ENCODE measurements around the gene DLG2. TPM values are rescaled to one million over a fixed set of nuclear protein-coding genes. Genes with fewer than 3 reads are reported as not detected.

The DLG2 gene
- total and polyA plus RNA-seq, 9 of the 15 experiments (the other 6 are each of a cell fraction or from before 2014, with no cell fraction given): 0.52 to 1.6 (median 0.95) TPM

GRCh38 chr11:84558085-84558905 is 1068.8 kb downstream of the DLG2 start (continued):
- peak; percentile 26; the same call in 1 of the 2 replicates for TF ChIP-seq REST (IDR thresholded peaks at IDR 0.05; ENCODE audit: borderline replicate concordance)
- TF ChIP-seq REST (CRISPR knock-in tag; IDR thresholded peaks at IDR 0.05; ENCODE audit: low read depth): no peak
- 0 out of 2 replicates have a peak, but pooled peaks have one; percentile 23 for TF ChIP-seq SMC3 (conservative IDR thresholded peaks at IDR 0.05; ENCODE audit: insufficient read depth, low read depth, low read length)
- no peak for TF ChIP-seq ZNF551 (CRISPR knock-in tag; IDR thresholded peaks at IDR 0.05)
- TF ChIP-seq RAD21 (CRISPR knock-in tag; conservative IDR thresholded peaks at IDR 0.05 in 1 of 2, IDR thresholded peaks at IDR 0.05 in 1 of 2): peak; percentile 43 to 71
- TF ChIP-seq CUX1 (CRISPR knock-in tag; IDR thresholded peaks at IDR 0.05): no peak

Data from K562 (cell line).